ENCODE results near the gene CEP76. TPM values are rescaled to one million over a fixed set of nuclear protein-coding genes. Genes with fewer than 3 reads are reported as not detected.

CEP76 gene
- total RNA-seq, 2 donors from 2014 or later = 6.2 to 10.2 TPM

- no peak for DNase-seq
- TF ChIP-seq POLR2A (IDR thresholded peaks at IDR 0.05) (no peak), CTCF (IDR thresholded peaks at IDR 0.05) (no peak)
- 90 to 99% methylated on average over 4 of the region's 4 CpGs for WGBS, 2 donors
Measured at GRCh38 chr18:12625241-12625640, 77.3 kb downstream of the CEP76 start.

More at GRCh38 chr18:12625241-12625640, 77.3 kb downstream of the CEP76 start:
- no peaks in the 10 kb centered on the region for H3K4me1 ChIP-seq
- no peaks in the 10 kb centered on the region for H3K27me3 ChIP-seq
- no peaks in the 10 kb centered on the region for H3K36me3 ChIP-seq (replicated peaks in 1 of 2; ENCODE audit: insufficient read depth in 1 of 2, low read depth in 2 of 2)
- no peak for ATAC-seq
- no peaks in the 10 kb centered on the region for H3K9me3 ChIP-seq
- intact Hi-C loops (cut with DNase I) = no loop called here
- H3K4me3 ChIP-seq = no peak overlapping the region
- H3K27ac ChIP-seq = no peak overlapping the region

Other genes with a start within 250 kb of the CEP76 start
- 10 to 100 TPM in 1 of 2 donors, 1 to 10 TPM in 1; 8.2 to 15.0 TPM for gene SPIRE1, start 44.6 kb downstream of the CEP76 start, total RNA-seq
- 10 to 100 TPM in 1 of 2 donors, 1 to 10 TPM in 1; 8.2 to 36.8 TPM for gene PSMG2, start 319 bp upstream of the CEP76 start, total RNA-seq
- 10 to 100 TPM; 22.7 to 34.2 TPM for gene PTPN2, start 181.5 kb upstream of the CEP76 start, total RNA-seq
- gene SEH1L, start 245.3 kb upstream of the CEP76 start, total RNA-seq = 10 to 100 TPM in 1 of 2 donors, 1 to 10 TPM in 1; 7.9 to 23.9 TPM